Effector memory CD8-positive, alpha-beta T cell (primary cell): Measurements from ENCODE around the gene PCDH8.
"Not testable (repeated sequence)": the region's sequence is repeated elsewhere in the genome, so short reads cannot be mapped to it uniquely, and the experiment has no call there.

Experiments used
- ATAC-seq: fragments of 150-1000 bp; cut with Tn5 transposase; replicated peaks from 2 replicates; pipeline ENCODE4 v1.10.0; 2021; ENCODE audit warnings: mild to moderate bottlenecking, moderate library complexity
- DNase-seq, 3 experiments: peaks; one replicate each; pipeline ENCODE4 v3.0.0; 2021
- H3K27ac Mint-ChIP-seq, 2 donors: one replicate each; pipeline ENCODE4 v1.8.0; 2022; ENCODE audit warnings: mild to moderate bottlenecking in 2 of 2, mixed read lengths in 2 of 2, moderate library complexity in 2 of 2
- H3K27me3 Mint-ChIP-seq, 2 donors: one replicate each; pipeline ENCODE4 v1.8.0; 2022; ENCODE audit warnings: mixed read lengths in 2 of 2
- H3K36me3 Mint-ChIP-seq: one replicate; pipeline ENCODE4 v1.8.0; 2022; ENCODE audit warnings: mild to moderate bottlenecking, moderate library complexity, mixed read lengths; ENCODE audit not compliant: insufficient read depth
- H3K4me1 Mint-ChIP-seq, 2 donors: one replicate each; pipeline ENCODE4 v1.8.0; 2022; ENCODE audit warnings: low read depth in 2 of 2, mixed read lengths in 2 of 2
- H3K4me3 Mint-ChIP-seq, 2 donors: one replicate each; pipeline ENCODE4 v1.8.0; 2022; ENCODE audit warnings: mild to moderate bottlenecking in 2 of 2, mixed read lengths in 2 of 2, moderate library complexity in 2 of 2
- H3K9me3 Mint-ChIP-seq, 2 donors: one replicate each; pipeline ENCODE4 v1.8.0; 2022; ENCODE audit warnings: mixed read lengths in 2 of 2

PCDH8 gene

DNA sequence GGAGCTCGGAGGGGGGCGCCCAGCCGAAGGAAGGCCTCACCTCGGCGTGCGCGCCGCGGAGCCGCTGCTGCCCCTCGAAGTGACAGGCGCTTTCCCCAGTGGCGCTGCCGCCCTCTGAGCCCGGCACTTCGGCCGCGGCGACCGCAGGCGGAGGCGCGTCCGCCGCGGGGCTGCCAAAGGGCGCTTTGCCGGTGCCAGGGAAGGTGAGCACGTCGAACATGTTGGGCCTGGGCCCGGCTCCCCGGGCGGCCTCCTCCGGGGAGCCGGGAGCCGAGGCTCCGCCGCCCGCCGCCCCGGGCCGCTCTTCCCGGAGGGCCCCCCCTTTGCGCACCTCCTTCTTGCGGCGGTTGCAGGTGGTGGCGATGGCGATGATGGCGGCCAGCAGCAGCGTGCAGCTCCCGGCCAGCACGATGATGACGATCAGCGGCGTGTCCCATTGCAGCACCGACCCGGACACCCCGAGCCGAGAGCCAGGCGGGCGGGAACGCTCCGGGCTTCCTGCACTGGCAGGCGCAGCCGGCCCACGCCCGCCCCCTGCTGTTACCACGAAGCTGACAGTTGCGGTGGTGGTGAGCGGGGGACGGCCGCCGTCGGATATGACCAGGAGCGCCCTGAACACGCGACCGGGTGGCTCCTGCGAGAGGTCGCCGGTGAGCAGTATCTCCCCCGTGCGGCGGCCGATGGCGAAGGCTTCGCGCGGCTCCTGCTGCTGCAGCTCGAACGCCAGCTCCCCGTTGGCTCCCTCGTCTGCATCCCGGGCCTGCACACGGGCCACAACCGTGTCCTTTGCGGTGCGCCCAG is 2.5 kb downstream of the PCDH8 start:
- H3K27me3 Mint-ChIP-seq: peaks cover 46 to 69% of the 10 kb centered on the region in 2 donors

DNA sequence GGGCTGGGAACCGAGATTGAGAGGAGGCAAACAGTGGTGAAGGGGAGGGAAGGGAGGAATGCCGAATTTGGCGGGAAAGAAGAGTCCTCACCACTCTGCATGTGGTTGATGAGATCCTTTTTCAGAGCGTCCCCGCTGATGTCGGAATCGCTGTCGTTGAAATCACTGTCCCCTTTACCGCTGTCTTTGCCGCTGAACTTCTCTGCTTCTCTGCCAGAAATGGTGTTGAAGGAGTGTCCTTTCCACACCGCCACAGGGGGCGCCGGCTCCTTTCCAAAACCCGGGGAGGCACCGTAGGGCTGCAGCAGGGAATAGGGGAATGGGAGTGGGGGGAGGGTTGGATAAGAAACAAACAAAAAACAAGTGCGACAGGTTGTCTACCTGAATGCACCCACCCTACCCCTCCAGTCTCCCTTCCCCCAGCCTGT is 3.1 kb downstream of the PCDH8 start:
- Mint-ChIP-seq H3K27ac (no peak overlapping the region), H3K36me3 (peaks cover 3% of the 10 kb centered on the region), H3K4me3 (peak overlapping the region in 1 of 2 donors; percentile 15), H3K4me1 (peaks cover 14 to 17% of the 10 kb centered on the region in 2 donors), H3K27me3 (peaks cover 41 to 65% of the 10 kb centered on the region in 2 donors), H3K9me3 (peaks cover 0 to 8% of the 10 kb centered on the region in 2 donors)
- ATAC-seq (no peak), DNase-seq (no peak)

More for the DNA sequence above, 2.5 kb downstream of the PCDH8 start:
- H3K27ac Mint-ChIP-seq: no peak overlapping the region
- H3K4me3 Mint-ChIP-seq: no peak overlapping the region
- DNase-seq: no peak
- ATAC-seq: no peak
- peaks cover 14 to 19% of the 10 kb centered on the region in 2 donors for H3K4me1 Mint-ChIP-seq
- H3K36me3 Mint-ChIP-seq: peaks cover 3% of the 10 kb centered on the region
- H3K9me3 Mint-ChIP-seq: peaks cover 0 to 8% of the 10 kb centered on the region in 2 donors

DNA sequence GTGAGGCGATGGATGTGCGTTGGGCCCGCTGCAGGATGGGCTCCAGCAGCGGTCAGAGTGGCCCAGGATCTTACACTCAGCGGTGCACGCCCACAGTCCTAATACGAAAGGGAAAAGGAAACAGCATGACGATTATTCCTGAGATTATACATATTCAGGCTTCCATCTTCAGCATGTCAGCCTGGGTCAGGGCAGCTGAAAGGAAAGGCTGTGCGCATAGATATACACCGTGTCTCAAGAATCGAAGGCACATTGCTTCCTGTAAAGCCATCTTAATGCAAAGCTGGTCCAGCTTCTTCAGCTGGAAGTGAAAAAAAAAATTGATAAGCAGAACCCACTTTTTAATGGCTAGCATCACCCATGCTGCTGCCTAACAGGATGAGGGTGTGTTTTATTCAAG is 3.6 kb downstream of the PCDH8 start:
- no peak for ATAC-seq
- Mint-ChIP-seq H3K4me1 (peaks cover 11% of the 10 kb centered on the region in 2 donors), H3K27ac (no peak overlapping the region), H3K36me3 (peaks cover 3% of the 10 kb centered on the region), H3K4me3 (peak overlapping the region in 1 of 2 donors; percentile 15), H3K9me3 (peaks cover 0 to 4% of the 10 kb centered on the region in 2 donors), H3K27me3 (peaks cover 40 to 65% of the 10 kb centered on the region in 2 donors)
- no peak for DNase-seq

DNA sequence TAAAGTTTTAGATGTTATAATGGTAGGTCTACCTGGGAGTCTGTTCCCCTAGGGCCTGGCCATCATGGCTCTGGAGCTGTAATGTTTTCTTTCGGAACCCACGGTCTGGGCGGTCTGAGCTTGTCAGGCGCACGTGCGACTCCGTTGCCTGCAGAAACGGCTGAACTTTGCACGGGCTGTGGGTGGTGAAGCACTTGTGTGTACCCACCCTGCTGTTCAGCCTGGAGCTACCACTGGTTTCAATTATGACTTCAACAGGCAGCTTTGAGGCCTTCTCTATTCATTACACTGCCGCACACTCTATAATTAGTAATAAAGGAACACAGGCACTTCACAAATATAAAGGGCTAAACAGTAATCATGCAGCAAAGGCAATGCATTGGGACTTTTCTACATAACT is 6.0 kb downstream of the PCDH8 start:
- H3K9me3 Mint-ChIP-seq: no peaks in the 10 kb centered on the region
- peaks cover 3% of the 10 kb centered on the region for H3K36me3 Mint-ChIP-seq
- ATAC-seq (no peak), DNase-seq (no peak)
- H3K27me3 Mint-ChIP-seq: peaks cover 41 to 68% of the 10 kb centered on the region in 2 donors
- H3K27ac Mint-ChIP-seq: no peak overlapping the region
- H3K4me1 Mint-ChIP-seq: peaks cover 0 to 6% of the 10 kb centered on the region in 2 donors
- H3K4me3 Mint-ChIP-seq: no peak overlapping the region

DNA sequence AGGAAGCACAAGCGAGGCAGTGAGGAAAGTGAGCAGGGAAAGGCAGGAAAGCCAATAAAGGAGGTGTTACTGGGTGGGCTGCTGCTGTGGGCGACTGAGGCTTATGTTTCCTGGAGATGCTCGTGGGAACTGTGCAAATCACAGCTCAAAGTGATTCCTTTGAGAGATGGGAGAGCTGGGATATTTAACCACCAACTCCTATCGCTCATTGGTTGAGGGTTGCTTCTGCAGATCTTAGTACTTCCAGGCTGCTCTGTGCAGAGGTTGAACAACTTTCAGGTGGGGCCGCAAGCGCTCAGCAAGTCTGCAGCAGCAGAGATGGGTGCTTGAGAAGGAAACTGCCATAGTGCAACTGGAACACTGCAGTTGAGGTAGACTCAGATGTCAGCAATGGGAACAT is 8.4 kb downstream of the PCDH8 start:
- Mint-ChIP-seq H3K36me3 (peaks cover 3% of the 10 kb centered on the region), H3K9me3 (no peaks in the 10 kb centered on the region), H3K27me3 (peaks cover 46 to 83% of the 10 kb centered on the region in 2 donors), H3K27ac (no peak overlapping the region), H3K4me3 (no peak overlapping the region), H3K4me1 (peaks cover 0 to 4% of the 10 kb centered on the region in 2 donors)
- ATAC-seq: no peak
- DNase-seq: no peak

DNA sequence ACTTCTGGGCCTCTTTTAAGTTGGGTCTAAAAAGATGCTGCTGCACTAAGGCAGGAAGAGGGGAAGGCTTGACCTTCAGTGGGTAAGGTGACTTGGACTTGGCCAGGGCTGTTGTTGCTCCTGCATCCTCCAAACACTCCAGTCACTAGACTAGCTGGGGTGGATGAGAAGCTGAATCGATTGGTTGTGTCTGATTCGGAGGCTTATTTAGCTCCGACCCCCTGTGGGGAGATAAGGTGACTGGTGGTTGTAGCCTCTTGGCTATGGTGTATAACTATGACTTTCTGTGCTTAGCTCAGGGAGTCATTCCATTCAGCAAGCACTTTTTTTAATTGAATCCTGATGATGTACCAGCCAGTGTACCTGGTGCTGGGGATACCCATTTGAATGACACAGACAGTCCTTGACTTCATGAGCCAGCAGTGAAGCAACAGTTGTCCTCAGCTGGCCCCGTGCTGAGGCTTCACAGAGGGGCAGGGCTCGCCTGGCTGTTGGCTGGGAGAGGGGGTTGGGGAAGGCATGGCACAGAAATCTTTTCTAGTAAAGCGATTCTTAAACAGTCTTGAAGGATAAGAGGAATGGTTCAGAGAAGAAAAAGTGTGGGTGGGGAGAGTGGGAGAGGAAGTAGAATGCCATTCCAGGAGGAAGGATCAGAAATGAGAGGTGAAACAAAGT is 9.9 kb downstream of the PCDH8 start:
- no peaks in the 10 kb centered on the region for H3K9me3 Mint-ChIP-seq
- DNase-seq (no peak), ATAC-seq (no peak)
- no peak overlapping the region for H3K27ac Mint-ChIP-seq
- no peak overlapping the region for H3K4me3 Mint-ChIP-seq
- no peaks in the 10 kb centered on the region for H3K36me3 Mint-ChIP-seq
- no peaks in the 10 kb centered on the region for H3K4me1 Mint-ChIP-seq
- peaks cover 49 to 85% of the 10 kb centered on the region in 2 donors for H3K27me3 Mint-ChIP-seq

DNA sequence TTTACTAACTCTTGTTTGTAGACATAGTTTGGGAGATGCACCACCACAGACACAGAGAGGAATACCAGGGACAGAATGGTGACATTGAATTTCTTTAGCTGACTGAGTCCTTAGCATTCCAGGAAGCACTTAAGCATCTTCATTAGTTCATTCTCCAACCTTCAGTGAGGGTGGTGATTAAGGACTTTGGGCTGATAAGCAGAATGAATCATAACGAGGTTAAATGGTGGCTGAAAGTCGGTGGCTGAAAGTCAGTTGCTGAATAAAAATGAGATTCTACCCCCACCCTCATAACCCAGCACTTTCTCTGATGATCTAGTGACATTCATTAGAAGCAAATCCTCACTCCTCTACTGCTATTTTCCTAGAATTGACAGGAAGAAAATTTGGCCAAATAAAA is 10.6 kb downstream of the PCDH8 start:
- ATAC-seq (no peak), DNase-seq (no peak)
- Mint-ChIP-seq H3K4me1 (no peaks in the 10 kb centered on the region), H3K9me3 (no peaks in the 10 kb centered on the region), H3K27ac (no peak overlapping the region), H3K27me3 (peaks cover 42 to 80% of the 10 kb centered on the region in 2 donors), H3K4me3 (no peak overlapping the region), H3K36me3 (no peaks in the 10 kb centered on the region)

DNA sequence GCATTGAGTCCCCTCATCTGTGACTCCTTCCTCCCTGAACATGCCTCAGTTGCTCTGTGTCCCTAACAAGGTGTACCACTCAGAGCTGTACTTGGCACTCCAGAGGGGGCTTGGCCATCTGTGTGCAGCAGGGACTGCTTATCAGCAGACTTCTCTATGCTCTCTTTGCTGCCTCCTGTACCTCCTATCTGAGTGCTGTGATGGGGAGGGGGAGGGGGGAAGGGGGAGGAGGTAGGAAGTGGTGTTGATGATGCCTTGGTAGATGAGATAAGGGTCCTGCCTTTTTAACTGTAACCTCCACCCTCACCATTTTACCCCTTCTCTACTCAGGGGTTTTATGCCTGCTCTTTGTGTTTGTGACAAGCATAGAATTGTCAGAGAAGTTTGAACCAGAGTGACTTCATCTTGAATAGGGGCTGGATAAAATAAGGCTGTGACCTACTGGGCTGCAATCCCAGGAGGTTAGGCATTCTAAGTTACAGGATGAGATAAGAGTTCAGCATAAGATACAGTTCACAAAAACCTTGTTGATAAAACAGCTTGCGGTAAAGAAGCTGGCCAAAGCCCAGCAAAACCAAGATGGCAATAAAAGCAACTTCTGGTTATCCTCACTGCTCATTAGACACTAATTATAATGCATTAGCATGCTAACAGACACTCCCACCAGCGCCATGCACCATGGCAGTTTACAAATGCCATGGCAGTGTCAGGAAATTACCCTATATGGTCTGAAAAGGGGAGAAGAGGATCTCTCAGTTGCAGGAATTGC is 13.2 kb downstream of the PCDH8 start:
- no peak for DNase-seq
- no peak for ATAC-seq
- peaks cover 46 to 82% of the 10 kb centered on the region in 2 donors for H3K27me3 Mint-ChIP-seq
- no peak overlapping the region for H3K4me3 Mint-ChIP-seq
- H3K36me3 Mint-ChIP-seq: peaks cover 3% of the 10 kb centered on the region
- H3K4me1 Mint-ChIP-seq: no peaks in the 10 kb centered on the region
- H3K9me3 Mint-ChIP-seq: no peaks in the 10 kb centered on the region
- H3K27ac Mint-ChIP-seq: no peak overlapping the region

DNA sequence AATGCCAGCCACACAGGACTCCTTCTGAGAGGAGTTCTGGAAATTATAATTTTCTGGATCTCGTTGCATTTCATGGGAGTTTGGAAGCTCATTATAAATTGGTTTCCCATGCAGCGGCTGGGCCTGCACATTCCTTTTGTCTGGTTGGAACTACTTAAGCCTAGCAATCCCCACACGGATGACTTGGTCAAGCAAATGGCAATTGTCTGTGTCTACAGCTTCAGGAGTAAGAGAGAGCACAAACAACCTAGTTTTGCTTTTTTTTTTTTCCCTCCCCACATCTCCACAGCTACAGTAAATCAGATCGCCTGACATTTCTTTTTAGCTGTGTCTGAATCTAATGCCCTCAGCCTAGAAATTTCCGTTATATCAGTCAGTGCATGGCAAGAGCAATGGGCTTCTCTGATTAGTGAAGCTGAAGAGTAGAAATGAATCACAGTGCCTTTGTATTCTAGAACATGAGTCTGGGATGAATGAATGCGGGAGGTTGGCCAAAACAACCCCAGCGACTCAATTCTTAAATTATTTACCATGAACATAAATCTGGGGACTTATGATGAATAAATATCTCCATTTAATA is 15.1 kb downstream of the PCDH8 start:
- no peaks in the 10 kb centered on the region for H3K4me1 Mint-ChIP-seq
- ATAC-seq: no peak

DNA sequence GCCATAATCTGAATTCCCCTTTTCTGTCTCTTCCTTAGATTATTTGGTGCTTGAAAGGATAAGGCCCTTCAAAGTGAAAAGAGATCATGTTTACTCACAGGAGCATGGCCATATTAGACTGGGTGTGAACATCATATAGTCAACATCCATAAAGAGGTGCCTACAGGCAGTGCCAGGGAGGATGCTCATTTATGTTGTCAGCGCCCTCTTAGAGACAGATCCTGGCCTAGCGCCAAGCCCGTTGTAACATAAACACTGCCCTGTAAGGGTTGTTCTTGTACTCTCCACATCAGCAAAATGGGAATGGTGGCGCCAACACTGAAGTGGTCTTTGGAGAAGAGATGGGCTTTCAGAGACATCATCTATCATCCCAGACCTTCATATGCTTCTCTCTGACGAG is 16.1 kb downstream of the PCDH8 start:
- DNase-seq (no peak), ATAC-seq (no peak)
- Mint-ChIP-seq H3K4me3 (no peak overlapping the region), H3K27me3 (peaks cover 31 to 65% of the 10 kb centered on the region in 2 donors), H3K9me3 (no peaks in the 10 kb centered on the region), H3K27ac (no peak overlapping the region), H3K36me3 (peaks cover 3% of the 10 kb centered on the region), H3K4me1 (no peaks in the 10 kb centered on the region)

More for the DNA sequence above, 15.1 kb downstream of the PCDH8 start:
- Mint-ChIP-seq H3K4me3 (no peak overlapping the region), H3K27me3 (peaks cover 38 to 65% of the 10 kb centered on the region in 2 donors), H3K27ac (no peak overlapping the region), H3K36me3 (peaks cover 3% of the 10 kb centered on the region), H3K9me3 (no peaks in the 10 kb centered on the region)
- no peak for DNase-seq

DNA sequence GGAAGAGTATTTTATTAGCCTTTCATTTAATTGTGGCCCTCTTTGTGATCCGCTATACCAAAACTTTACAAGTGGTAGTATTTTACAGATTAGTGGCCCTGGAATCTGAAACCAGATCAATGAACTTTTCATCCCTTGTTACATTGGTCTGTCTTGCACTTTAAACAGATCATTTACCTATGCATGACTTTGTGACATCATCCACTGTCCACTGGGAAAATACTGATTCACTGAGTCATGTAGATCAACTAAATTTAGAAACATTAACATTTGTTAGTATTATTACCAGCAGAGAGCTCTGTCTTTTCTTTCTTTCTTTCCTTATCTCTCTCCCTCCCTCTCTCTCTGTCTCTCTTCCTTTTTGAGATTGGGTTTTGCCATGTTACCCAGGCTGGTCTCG is 17.5 kb downstream of the PCDH8 start:
- H3K4me1 Mint-ChIP-seq: no peaks in the 10 kb centered on the region
- DNase-seq (no peak), ATAC-seq (no peak)
- no peak overlapping the region for H3K4me3 Mint-ChIP-seq
- no peaks in the 10 kb centered on the region for H3K9me3 Mint-ChIP-seq
- no peak overlapping the region for H3K27ac Mint-ChIP-seq
- H3K36me3 Mint-ChIP-seq: peaks cover 3% of the 10 kb centered on the region
- peaks cover 28 to 53% of the 10 kb centered on the region in 2 donors for H3K27me3 Mint-ChIP-seq

DNA sequence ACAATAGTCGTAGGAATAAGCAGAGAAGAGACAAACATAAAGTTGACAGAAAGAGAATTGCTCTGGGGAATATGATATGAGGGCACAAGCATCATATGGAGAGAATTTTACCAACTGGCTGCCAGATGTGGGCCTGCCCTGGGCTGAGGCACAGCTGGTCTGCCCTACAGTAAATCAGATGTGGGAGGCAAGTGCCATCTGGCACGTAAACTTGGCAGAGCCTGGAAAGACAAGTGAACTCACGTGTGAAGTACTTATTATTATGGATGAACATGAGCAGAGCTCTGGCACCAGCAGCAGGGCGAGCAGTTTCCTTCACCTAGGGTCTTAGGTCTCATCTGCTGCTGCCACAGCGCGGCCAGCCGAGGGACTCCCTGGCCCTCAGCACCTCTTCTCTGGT is 20.6 kb downstream of the PCDH8 start:
- DNase-seq (no peak), ATAC-seq (no peak)
- Mint-ChIP-seq H3K27ac (no peak overlapping the region), H3K36me3 (peaks cover 3% of the 10 kb centered on the region), H3K27me3 (peaks cover 21 to 31% of the 10 kb centered on the region in 2 donors), H3K4me3 (no peak overlapping the region), H3K9me3 (no peaks in the 10 kb centered on the region), H3K4me1 (no peaks in the 10 kb centered on the region)

DNA sequence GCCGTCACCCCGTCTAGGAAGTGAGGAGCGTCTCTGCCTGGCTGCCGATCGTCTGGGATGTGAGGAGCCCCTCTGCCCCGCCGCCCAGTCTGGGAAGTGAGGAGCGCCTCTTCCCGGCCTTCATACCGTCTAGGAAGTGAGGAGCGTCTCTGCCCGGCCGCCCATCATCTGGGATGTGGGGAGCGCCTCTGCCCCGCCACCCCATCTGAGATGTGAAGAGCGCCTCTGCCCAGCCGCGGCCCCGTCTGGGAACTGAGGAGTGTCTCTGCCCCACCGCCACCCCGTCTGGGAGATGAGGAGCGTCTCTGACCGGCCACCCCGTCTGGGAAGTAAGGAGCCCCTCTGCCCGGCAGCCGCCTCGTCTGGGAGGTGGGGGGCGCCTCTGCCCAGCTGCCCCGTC is 30.6 kb downstream of the PCDH8 start:
- not testable (repeated sequence) for DNase-seq, H3K9me3 Mint-ChIP-seq, H3K36me3 Mint-ChIP-seq, H3K27ac Mint-ChIP-seq, ATAC-seq, H3K4me3 Mint-ChIP-seq, H3K4me1 Mint-ChIP-seq
- peaks cover 22 to 29% of the 10 kb centered on the region in 2 donors for H3K27me3 Mint-ChIP-seq
